OCI-LY1 (cell line): ENCODE measurements around the gene CAPRIN1.

Experiments used
- EZH2 ChIP-seq: fragments of 200-600 bp; sonication (generic), shearing (Covaris generic); IDR thresholded peaks from 2 replicates; pipeline ENCODE4 v1.8.0; 2017; ENCODE audit warnings: borderline replicate concordance, mixed run types, mild to moderate bottlenecking, antibody characterized with exemption, low read length, moderate library complexity, mixed read lengths
- TF ChIP-seq, protein P1 (sequence below): fragments of 200-600 bp; sonication (generic), shearing (Covaris generic); IDR thresholded peaks from 2 replicates; pipeline ENCODE4 v1.5.1; 2017; ENCODE audit warnings: mild to moderate bottlenecking, antibody characterized with exemption, low read length, moderate library complexity, mixed read lengths

DNA sequence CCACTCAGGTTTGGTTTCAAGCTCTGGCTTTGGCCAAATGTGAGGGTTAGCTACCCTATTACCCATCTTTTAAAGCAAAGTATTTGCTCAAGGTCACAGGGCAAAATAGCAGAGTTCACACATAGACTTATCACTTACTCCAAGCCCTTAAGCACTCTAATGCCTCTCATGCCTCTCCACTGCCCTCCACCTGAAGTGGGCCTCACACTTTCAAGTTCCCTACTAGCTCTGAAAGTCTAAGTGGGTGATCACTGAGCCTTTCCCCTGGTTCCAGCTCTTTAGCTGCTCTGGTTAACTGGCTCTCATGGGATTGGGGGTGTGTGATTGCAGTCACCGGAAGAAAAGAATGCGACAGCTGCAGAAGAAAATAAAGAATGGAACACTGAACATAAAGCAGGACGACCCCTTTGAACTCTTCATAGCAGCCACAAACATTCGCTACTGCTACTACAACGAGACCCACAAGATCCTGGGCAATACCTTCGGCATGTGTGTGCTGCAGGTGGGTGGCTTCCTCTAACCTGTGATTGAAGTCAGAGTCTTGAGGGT, 60.3 kb downstream of the CAPRIN1 start:
- TF ChIP-seq, protein P1, sequence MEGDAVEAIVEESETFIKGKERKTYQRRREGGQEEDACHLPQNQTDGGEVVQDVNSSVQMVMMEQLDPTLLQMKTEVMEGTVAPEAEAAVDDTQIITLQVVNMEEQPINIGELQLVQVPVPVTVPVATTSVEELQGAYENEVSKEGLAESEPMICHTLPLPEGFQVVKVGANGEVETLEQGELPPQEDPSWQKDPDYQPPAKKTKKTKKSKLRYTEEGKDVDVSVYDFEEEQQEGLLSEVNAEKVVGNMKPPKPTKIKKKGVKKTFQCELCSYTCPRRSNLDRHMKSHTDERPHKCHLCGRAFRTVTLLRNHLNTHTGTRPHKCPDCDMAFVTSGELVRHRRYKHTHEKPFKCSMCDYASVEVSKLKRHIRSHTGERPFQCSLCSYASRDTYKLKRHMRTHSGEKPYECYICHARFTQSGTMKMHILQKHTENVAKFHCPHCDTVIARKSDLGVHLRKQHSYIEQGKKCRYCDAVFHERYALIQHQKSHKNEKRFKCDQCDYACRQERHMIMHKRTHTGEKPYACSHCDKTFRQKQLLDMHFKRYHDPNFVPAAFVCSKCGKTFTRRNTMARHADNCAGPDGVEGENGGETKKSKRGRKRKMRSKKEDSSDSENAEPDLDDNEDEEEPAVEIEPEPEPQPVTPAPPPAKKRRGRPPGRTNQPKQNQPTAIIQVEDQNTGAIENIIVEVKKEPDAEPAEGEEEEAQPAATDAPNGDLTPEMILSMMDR, result no peak
- TF ChIP-seq EZH2, result no peak
